Keratinocyte (primary cell): ENCODE data around the gene TRPV4. TPM values are rescaled to one million over a fixed set of nuclear protein-coding genes. Genes with fewer than 3 reads are reported as not detected.

Experiments used
- DNase-seq: peaks from one replicate; pipeline ENCODE4 v3.0.0-alpha.2; 2011; ENCODE audit warnings: low read depth, missing footprints, low spot score
- FAIRE-seq: peaks from 2 replicates; lab custom pipeline; 2011; peaks lifted over from hg19 to GRCh38; lab: Jason Lieb, UNC
- H2AFZ ChIP-seq: 2 replicates; pipeline ENCODE4 v1.6.0; 2012; ENCODE audit warnings: low read length, control low read depth, inconsistent platforms; ENCODE audit not compliant: control insufficient read depth
- H3K27ac ChIP-seq: 2 replicates; pipeline ENCODE4 v1.5.1; 2011; ENCODE audit warnings: low read length; ENCODE audit not compliant: control insufficient read depth, insufficient read depth
- H3K27me3 ChIP-seq: 3 replicates; pipeline ENCODE4 v1.6.0; 2011; ENCODE audit warnings: low read length; ENCODE audit not compliant: control insufficient read depth, insufficient read depth; ENCODE audit errors: extremely low read depth
- H3K36me3 ChIP-seq, 2 experiments: 2 replicates in 1 of 2; 3 replicates in 1 of 2; pipeline ENCODE4 v1.5.1; 2011; ENCODE audit warnings: low read length in 2 of 2, mild to moderate bottlenecking in 1 of 2; ENCODE audit not compliant: control insufficient read depth in 2 of 2, insufficient read depth in 2 of 2; ENCODE audit errors: extremely low read depth in 1 of 2
- H3K4me1 ChIP-seq: 3 replicates; pipeline ENCODE4 v1.5.1; 2011; ENCODE audit warnings: low read length; ENCODE audit not compliant: control insufficient read depth, insufficient read depth; ENCODE audit errors: extremely low read depth
- H3K4me2 ChIP-seq: 3 replicates; pipeline ENCODE4 v1.6.0; 2011; ENCODE audit warnings: low read depth, low read length; ENCODE audit not compliant: control insufficient read depth, insufficient read depth; ENCODE audit errors: extremely low read depth
- H3K4me3 ChIP-seq, 3 experiments: fragments of 200-600 bp in 1 of 3; sonication (generic) in 1 of 3; 2 replicates in 2 of 3; 3 replicates in 1 of 3; pipeline ENCODE4 v1.5.1; 2011 to 2016; ENCODE audit warnings: low read length in 3 of 3, mild to moderate bottlenecking in 3 of 3, control low read depth in 2 of 3, inconsistent platforms in 1 of 3, low read depth in 1 of 3, mixed read lengths in 1 of 3, mixed run types in 1 of 3, moderate library complexity in 1 of 3; ENCODE audit not compliant: control insufficient read depth in 2 of 3, insufficient read depth in 2 of 3; ENCODE audit errors: extremely low read depth in 1 of 3
- H3K79me2 ChIP-seq: 2 replicates; pipeline ENCODE4 v1.6.0; 2012; ENCODE audit warnings: low read length; ENCODE audit not compliant: control insufficient read depth, insufficient read depth
- H3K9ac ChIP-seq: 3 replicates; pipeline ENCODE4 v1.6.0; 2011; ENCODE audit warnings: low read length; ENCODE audit not compliant: control insufficient read depth, insufficient read depth; ENCODE audit errors: extremely low read depth
- H3K9me1 ChIP-seq: 3 replicates; pipeline ENCODE4 v1.6.0; 2011; ENCODE audit warnings: low read length; ENCODE audit not compliant: control insufficient read depth, insufficient read depth; ENCODE audit errors: extremely low read depth
- H3K9me3 ChIP-seq: 2 replicates; pipeline ENCODE4 v1.5.1; 2012; ENCODE audit warnings: low read depth, low read length; ENCODE audit not compliant: control insufficient read depth
- H4K20me1 ChIP-seq: 3 replicates; pipeline ENCODE4 v1.6.0; 2011; ENCODE audit warnings: low read length; ENCODE audit not compliant: control insufficient read depth, insufficient read depth; ENCODE audit errors: extremely low read depth
- EZH2 ChIP-seq: IDR thresholded peaks from one replicate; pipeline ENCODE4 v1.6.1; 2012; ENCODE audit warnings: inconsistent platforms, mild to moderate bottlenecking, low read length, moderate library complexity
- dilution Hi-C: fragments of 300-500 bp; cut with MboI; formaldehyde crosslinking; loops from one replicate; pipeline ENCODE4 v1.7.0; 2020; ENCODE audit warnings: low sequenced_read_pairs; ENCODE audit not compliant: extremely low pct_ligation_motif_present
- polyA plus RNA-seq, 5 experiments: library from polyadenylated mRNA; depleted of rRNA in 3 of 5; stranded (reverse) in 3 of 5; stranded (forward) in 1 of 5; unstranded in 1 of 5; fragments of >200 nt; gene quantifications; 1 replicate in 1 of 5; 2 replicates in 3 of 5; 3 replicates in 1 of 5; pipeline versions ENCODE4 v1.2.1 to v1.2.3, GENCODE V29; 2011 to 2012; ENCODE audit warnings: missing spikeins in 2 of 5, low read depth in 1 of 5, low replicate concordance in 1 of 5
- TF ChIP-seq, protein P1 (sequence below), 3 experiments: IDR thresholded peaks in 1 of 3; conservative IDR thresholded peaks in 1 of 3; optimal IDR thresholded peaks in 1 of 3; 2 replicates in 2 of 3; 3 replicates in 1 of 3; pipeline versions ENCODE3 to v1.5.1; 2011; ENCODE audit warnings: low read length in 3 of 3, mild to moderate bottlenecking in 3 of 3, moderate library complexity in 2 of 3, control low read depth in 1 of 3, inconsistent platforms in 1 of 3; ENCODE audit not compliant: insufficient read depth in 2 of 3; ENCODE audit errors: extremely low read depth in 1 of 3

TRPV4 gene
- polyA plus RNA-seq, 1 donor (not counting 4 experiments of a cell fraction or from before 2014, with no cell fraction given), result 0.46 TPM

DNA sequence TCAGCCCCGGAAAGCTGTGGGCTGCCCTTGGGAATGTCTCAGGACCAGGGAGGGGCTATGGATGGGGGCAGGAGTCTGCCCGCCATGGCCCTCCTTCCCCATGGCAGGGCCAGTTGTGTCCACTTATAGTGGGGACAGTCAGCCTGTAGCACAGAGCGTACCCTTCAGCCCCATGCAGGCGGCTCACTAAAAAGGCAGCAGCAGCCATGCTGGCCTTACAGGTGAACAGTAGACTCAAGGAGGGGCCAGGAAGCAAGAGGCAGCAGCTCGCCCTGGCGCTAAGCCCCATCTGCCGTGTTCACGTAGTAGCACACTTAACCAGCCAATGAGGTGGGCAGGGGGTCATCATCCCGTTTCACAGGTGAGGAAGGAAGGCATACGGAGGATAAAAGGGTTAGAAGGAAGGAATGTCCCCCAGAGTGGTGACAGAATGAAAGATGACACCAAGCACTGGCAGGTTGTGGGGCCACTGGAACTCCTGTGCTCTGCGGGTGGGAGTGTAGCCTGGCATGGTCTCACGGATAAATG lies 66.9 kb downstream of the TRPV4 start:
- Histone ChIP-seq H2AFZ (no peak overlapping the region), H3K36me3 (no peaks in the 10 kb centered on the region), H3K79me2 (no peaks in the 10 kb centered on the region), H3K4me1 (no peaks in the 10 kb centered on the region), H3K9me1 (no peaks in the 10 kb centered on the region), H3K27ac (no peak overlapping the region), H3K4me3 (no peak overlapping the region), H3K9ac (no peak overlapping the region), H3K27me3 (no peaks in the 10 kb centered on the region), H3K9me3 (peaks cover 3% of the 10 kb centered on the region), H3K4me2 (no peak overlapping the region), H4K20me1 (no peaks in the 10 kb centered on the region)
- DNase-seq (no peak), FAIRE-seq (no peak)
- TF ChIP-seq EZH2, result no peak
- TF ChIP-seq, protein P1, sequence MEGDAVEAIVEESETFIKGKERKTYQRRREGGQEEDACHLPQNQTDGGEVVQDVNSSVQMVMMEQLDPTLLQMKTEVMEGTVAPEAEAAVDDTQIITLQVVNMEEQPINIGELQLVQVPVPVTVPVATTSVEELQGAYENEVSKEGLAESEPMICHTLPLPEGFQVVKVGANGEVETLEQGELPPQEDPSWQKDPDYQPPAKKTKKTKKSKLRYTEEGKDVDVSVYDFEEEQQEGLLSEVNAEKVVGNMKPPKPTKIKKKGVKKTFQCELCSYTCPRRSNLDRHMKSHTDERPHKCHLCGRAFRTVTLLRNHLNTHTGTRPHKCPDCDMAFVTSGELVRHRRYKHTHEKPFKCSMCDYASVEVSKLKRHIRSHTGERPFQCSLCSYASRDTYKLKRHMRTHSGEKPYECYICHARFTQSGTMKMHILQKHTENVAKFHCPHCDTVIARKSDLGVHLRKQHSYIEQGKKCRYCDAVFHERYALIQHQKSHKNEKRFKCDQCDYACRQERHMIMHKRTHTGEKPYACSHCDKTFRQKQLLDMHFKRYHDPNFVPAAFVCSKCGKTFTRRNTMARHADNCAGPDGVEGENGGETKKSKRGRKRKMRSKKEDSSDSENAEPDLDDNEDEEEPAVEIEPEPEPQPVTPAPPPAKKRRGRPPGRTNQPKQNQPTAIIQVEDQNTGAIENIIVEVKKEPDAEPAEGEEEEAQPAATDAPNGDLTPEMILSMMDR (optimal IDR thresholded peaks at IDR 0.05 in 1 of 3, IDR thresholded peaks at IDR 0.05 in 1 of 3, conservative IDR thresholded peaks at IDR 0.05 in 1 of 3; ENCODE audit: extremely low read depth in 1 of 3, insufficient read depth in 2 of 3, low read length in 3 of 3), result no peak
- dilution Hi-C loops, result no loop called here

DNA sequence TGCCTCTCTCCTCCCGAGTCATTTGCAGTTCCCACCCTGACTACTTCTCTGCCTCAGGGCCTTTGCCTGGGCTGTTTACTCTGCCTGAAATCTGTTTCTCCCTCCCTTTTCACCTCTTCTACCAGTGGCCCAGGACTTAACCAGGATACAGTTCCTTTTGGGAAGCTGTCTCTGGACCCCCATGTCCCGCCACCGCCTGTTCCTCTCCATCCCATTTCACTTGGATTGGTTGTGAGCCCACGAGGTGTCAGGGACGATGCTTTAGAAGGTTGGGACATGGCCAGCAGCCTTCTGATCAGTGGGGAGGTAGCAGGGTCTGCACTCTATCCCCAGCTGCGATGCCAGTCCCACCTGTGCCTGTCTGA lies 67.8 kb downstream of the TRPV4 start:
- Histone ChIP-seq H4K20me1 (no peaks in the 10 kb centered on the region), H3K27ac (no peak overlapping the region), H3K9ac (no peak overlapping the region), H3K36me3 (no peaks in the 10 kb centered on the region), H3K4me2 (no peak overlapping the region), H3K9me3 (peaks cover 3% of the 10 kb centered on the region), H3K79me2 (no peaks in the 10 kb centered on the region), H3K4me1 (no peaks in the 10 kb centered on the region), H2AFZ (no peak overlapping the region), H3K9me1 (no peaks in the 10 kb centered on the region), H3K4me3 (no peak overlapping the region), H3K27me3 (no peaks in the 10 kb centered on the region)
- DNase-seq (no peak), FAIRE-seq (no peak)
- TF ChIP-seq, protein P1 (optimal IDR thresholded peaks at IDR 0.05 in 1 of 3, IDR thresholded peaks at IDR 0.05 in 1 of 3, conservative IDR thresholded peaks at IDR 0.05 in 1 of 3; ENCODE audit: extremely low read depth in 1 of 3, insufficient read depth in 2 of 3, low read length in 3 of 3), result no peak
- no peak for TF ChIP-seq EZH2
- dilution Hi-C loops, result no loop called here
